NCI-H1092 (cell line): ENCODE measurements around the gene L3MBTL4.

Experiments used
- DNase-seq: peaks from one replicate; lab custom pipeline; 2025; lab: John Stamatoyannopoulos, UW

Gene L3MBTL4

DNA sequence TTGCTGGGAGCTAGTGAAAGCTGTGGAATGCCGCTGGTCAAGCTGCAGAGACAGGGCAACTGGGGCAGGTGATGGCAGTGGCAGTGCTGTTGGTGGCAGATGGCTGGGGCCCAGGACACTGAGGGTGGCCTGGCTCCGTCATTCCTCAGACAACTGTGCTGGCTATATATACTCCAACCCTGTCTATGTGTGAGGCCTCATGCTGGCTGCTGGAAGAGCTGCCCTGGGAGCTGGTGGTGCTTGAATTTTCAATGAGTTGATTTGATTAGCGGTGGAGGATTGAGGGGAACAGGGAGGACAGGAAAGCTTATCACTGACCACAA lies 452.9 kb downstream of the L3MBTL4 start:
- DNase-seq: no peak

DNA sequence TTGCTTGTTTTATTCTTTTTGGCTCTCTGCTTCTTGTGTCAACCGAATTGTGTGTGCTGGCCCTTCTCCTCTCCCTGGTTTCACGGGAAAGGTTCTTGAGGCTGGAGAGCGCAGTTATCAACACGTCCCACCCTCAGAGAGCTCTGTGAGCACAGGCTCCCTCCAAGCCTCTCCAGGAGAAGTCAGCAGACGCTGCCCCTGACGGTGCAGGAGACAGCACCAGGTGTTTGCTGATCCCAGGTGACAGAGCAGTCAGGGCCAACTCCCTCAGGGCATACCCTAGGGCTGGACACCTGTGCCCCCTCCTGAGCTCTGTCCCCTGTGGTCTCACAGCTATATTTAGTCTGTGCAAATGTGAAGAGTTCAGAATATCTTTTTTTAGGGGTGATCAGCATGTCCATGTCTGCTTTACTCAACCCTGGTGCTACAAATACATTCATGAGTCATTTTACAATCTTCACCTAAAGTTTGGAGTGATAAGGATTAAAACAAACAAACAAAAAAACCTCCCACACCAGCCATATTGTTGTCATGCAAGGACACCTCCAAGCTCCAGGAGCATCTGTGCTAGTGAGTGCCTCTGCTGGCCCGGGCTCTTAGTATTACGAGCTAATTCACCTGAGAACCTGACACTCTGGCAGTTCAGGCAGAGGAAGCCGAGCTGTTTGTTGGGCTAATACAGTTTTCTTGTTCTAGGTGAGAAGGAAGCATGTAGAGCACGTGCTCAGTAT lies 453.4 kb downstream of the L3MBTL4 start:
- DNase-seq: no peak

DNA sequence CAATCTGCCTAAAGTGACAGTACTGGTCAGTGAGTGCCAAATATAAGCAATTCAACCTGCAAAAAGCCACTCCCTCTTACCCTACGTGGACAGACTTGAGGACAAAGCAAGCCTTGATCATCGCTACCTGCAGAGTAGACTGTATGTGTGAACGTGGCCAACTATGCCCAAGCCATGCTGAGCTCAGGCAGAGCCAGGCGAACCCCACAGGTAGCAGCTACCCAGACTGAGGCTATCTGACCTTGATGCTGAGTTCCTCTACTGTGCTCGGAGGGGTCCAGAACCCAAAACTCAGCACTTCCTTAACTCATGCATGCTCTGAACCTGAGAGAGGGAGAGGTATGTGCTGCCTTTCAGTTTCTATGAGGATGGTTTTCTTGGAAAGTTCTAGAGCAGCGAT lies 455.9 kb downstream of the L3MBTL4 start:
- DNase-seq: no peak

DNA sequence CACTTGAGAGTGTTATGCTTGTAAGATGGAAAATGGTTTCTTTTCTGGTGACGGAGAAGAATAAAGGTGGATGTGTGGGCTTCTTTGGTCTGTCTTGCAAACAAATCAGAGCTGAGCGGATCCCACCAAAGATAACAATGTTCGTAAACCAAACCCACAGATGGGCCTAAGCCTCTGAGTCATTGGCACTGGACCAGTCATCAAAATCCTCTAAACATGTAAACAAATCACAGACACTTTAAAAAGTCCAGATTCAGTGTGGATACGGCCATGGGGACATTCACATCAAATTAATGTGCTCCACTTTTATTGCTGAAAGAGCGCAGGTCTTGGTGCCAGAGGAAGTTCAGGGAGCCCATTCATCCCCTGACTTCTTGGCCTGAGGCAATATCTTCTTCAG lies 458.9 kb downstream of the L3MBTL4 start:
- no peak for DNase-seq

DNA sequence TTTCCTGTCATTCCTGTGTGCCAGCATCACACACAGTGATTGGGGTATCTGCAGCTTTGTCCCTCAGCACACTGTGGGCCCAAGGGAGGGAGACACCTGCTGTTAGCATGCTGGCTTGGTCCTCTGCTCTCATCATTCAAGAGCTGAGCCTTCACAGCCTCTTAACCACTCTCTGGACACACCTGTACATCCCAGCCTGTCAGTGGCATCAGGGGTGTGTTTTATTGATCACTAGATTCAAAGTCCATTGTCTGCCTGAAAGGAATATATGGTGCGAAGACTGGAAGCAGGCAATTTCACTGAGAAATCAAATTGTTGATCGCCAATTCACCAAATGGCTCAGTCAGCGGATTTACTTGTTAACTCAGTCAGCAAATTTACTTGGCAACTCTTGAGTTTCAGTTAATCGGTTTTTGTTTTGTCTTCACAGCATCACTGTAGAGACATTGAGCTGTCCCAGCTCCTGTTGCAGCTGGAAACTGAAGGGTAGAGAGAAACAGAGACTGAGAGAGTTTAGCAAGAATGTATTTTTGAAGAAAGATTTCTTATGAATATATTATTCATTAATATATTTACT lies 463.1 kb downstream of the L3MBTL4 start:
- DNase-seq: no peak

DNA sequence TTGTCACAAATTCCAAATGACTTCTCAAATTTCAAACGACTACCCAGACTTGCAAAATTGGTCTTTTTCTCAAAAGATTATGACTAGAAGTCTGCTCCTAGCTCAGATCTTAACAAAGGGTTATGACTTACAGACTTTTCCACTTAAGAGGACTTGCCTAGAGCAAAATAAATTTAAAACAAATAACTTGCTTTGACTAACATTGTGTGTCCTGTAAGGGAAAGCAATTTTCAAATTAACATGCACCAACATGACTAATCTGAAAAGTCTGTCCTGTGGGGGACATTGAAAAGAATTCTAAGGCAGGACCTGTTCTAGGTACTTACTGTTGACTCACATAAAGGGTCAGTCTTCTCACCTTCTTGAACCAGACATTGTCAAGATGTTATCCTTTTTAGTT lies 465.9 kb downstream of the L3MBTL4 start:
- DNase-seq: no peak

DNA sequence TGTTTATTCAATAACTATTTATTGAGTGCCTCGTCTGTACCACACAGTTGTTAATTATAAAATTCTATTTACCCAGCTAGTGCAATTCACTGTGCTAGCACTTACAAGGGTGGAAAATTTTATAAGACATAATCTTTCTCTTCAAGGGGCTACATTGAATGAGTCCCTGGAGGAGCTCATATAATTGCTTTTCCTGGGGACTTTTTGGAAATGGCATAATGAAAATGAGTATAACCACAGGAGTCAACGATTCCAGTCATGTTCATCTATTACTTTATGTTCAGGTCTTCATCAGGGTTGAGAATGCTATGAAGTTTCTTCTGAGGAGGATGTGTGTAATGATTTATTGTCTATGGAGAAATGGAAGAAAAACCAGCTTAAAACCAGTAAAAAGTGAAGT lies 466.5 kb downstream of the L3MBTL4 start:
- DNase-seq: no peak

DNA sequence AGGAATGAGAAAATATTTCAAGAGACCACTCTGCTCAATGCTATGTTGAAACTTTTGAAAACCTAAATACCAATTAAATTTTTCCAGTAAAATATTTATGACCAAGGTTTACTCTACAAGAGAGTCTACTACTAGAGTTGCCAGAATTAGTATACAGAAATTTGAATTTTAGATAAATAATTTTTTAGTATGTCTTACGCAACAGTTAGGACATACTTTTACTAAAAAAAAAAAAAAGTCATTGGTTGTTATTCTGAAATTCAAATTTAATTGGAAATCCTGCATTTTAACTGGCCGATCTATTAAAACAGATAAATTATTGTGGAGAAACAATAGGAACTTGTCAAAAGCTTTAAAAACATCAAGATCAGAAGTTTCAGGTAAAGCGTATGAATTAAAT lies 470.3 kb downstream of the L3MBTL4 start:
- DNase-seq: no peak

DNA sequence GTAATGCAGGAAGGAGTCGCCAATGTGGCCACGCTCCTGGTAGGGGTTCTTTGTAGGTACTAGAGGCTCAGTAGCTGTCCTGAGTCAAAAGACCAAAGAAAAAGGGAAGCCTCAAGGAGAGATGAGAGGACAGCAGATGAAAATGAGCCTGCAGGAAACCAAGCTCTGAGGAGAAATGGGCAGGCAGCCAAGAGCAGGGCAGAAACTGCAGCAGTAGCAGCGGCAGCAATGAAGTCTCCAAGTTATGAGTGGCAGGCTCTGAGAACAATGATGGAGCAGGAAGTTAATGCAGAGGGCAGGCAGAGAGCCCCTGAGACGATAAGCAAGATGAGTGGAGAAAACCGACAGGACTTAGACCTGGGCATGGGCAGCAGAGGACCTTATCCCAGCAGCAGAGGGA lies 471.2 kb downstream of the L3MBTL4 start:
- no peak for DNase-seq

DNA sequence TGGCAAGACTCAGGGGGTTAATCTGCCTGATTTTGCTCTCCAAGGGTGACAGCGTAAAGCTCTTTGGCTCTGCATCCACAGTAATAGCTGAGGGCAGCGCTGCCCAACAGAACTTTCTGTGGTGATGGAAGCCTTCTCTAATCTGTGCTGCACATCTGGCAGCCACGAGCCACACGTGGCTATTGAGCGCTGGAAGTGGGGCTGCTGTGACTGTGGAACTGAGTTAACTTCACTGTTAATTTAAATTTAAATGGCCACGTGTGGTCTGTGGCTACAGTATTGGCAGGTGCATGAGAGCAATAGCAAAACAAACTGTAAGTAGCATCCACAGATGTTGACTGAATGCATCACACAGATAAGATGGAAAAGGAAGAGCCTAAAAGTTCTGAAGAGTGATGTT lies 472.1 kb downstream of the L3MBTL4 start:
- DNase-seq: no peak

DNA sequence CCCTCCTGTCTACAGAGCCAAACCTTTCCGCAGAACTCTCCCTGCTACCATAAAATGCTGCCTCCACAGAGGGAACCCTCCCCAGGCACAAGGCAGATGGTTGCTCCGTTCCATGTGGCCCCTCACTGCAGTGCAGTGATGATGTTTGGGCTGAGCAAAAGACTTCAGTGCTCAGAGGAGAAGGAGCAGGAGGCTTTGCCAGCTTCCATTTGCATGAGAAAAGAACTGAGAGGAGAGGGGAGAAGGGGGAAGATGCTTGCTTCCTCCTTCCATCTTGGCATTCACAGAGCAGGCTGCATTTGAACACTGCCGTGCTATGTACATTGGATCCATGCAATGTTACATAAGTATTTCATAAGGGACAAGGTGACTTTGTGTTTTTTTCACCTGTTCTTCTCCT lies 472.8 kb downstream of the L3MBTL4 start:
- no peak for DNase-seq

DNA sequence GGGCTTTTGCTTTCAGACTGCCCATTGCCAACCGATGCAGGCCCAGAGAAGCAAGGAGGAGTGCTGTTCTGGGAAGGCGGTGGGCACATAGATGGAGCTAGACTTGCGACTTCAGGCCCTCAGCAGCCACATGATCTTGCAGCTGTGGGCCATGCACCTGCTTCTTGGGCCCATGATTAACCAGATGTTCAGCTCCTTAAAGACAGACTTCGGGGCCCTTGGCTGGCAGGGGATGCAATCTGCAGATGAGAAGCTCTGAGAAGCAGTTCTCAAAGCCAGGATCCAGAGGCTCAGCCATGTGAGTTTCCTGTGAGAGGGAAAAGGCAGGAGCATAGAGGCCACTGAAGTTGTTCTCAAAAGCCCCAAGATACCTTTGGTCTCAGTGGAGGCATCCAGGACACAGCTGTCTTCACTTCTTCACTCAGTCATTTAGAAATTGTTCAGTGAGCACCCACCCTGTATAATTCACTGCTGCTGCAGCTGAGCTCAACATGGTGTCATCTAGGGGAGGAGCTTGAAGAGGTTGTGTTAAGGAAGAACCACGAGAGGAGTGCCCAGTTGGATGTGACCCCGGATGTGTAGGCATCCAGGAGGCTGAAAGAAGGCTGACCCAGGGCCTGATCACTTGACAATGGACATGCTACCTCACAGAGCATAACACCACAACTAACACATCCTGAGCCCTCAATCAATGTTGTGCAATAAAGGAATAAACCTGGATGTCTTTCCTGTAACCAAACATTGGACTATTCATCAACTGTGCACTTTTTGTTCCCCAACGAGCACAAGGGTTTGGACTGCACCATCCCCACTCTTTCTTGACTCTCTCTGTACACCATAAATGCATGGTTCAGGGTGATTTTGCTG lies 474.7 kb downstream of the L3MBTL4 start:
- no peak for DNase-seq

DNA sequence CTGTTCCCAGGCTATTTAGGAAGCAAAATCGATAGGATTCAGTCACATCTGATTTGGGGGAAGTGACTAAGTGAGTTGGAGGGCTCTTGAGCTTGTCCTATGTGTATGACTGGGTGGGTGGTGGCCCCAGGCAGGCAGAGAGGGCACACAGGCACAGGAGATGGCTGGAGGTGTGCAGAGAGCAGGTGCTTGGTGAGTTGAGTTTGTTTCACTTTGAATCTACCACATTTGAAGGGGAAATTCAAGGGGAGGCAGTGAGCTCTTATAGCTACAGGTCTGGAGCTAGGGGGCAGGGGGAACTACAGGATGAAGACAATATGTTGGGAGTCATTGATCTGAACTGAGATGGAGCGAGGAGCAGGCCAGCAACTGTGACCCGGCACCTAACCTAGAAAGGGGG lies 476.9 kb downstream of the L3MBTL4 start:
- no peak for DNase-seq

DNA sequence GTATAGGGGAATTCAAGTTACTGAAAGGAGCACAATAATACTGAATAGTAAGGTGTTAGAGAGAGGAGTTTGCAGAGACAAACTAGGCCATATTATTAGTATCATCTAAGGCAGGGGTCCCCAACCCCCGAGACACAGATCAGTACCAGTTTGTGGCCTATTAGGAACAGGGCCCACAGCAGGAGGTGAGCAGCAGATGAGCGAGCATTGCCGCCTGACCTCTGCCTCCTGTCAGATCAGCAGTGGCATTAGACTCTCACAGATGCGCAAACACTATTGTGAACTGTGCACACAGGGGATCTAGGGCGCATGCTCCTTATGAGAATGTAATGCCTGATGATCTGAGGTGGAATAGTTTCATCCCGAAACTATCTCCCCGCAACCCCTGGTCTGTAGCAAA lies 477.6 kb downstream of the L3MBTL4 start:
- DNase-seq: no peak

DNA sequence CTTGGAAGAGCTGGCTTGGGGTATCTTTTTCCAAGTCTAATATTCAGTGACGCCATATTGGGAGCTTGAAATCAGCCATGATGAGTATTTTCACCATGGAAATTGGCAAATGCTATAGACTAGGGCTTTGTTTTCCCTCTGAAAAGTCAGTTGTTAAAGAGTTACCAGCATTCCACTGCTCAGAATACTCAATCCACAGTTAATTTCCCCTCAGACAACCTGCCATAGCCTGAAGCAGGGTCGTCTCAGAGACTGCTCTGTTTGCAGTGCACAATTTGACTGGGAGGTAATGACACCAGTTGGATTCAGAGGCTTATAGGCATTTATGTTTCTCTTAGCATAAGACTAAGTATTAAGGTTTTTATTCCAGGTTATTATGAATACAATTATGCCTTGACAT lies 483.9 kb downstream of the L3MBTL4 start:
- no peak for DNase-seq

DNA sequence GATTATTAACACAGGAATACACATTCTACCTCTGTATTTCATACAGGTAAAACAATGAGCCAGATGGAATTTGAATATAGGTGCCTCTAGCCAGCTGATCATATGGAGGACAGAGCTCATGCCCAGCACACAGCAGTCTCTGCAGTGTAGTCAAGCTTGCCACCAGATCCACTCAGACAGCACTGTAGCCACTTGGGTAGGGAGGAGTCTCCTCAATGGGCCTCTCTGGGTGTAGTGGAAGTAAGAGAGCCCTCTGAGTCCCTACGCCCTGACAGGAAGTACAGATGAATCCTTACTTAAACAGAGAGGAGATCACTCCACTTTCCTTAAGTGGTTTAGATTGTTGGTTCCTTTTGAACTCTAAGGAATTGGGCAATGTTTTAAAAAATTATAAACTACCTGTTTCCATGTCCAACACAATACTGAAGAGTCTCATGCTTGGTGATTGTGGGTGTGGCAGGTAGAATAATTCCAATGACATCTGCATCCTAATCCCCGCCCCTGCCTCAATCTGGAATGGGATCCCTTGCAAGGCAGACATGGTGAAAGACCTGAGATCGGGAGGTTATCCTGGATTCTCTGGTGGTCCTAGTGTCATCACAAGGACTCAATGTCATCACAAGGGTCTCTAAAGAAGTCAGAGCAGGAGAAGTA lies 496.4 kb downstream of the L3MBTL4 start:
- no peak for DNase-seq

DNA sequence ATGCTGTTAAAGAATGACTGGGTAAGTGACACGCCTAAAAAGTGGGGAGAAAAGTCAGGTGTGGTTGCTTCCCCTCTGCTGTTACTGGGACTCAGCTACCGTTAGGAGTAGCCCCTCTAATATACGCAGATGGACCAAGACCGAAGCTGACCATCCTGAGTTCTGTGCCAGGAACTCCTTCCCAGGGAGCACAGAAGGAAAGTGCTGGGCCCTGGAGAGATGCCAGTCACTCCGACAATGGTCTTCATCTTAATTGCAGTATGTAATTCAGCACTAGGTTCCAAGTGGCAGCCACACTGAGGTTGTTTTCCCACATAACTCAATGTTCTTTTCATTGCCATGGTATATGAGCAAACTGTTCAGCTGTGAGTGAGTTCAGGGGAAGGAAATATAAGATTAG lies 499.8 kb downstream of the L3MBTL4 start:
- no peak for DNase-seq

DNA sequence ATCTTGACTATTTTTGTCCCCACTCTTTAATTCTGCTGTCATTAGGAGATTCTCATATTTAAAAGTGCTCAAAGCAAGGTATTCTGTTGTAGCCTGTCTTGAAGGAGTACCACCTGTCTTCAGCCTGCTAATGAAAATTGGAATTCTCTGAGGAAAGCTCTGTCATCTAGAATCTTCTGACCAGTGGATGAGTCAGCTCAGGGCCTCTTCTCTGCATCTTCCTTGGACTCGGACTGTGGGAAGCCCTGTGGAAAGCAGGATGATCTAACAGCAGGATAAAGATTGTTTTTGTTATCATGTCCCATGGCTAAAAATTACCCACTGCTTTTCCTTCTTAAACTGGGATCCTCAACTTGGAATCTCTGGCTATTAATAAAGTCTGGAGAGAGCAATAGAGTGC lies 500.7 kb downstream of the L3MBTL4 start:
- no peak for DNase-seq

DNA sequence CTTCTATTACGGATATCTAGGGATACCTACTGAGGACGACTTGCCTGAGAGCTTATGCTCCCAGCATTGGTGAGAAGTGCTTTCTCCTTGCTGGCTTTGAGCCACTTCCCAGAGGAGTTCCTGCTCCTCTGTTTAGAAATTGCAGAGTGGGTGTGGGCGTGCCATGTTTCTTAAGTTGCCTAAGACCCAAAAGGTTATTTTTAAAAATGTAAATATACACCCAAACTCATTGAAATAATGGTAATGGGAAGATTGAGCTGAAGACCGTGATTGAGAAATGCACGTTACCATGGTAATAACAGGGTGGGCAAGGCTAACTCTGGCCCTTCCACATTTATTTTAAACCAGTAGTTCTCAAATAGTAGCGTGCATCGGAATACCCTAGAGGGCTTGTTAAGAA lies 502.1 kb downstream of the L3MBTL4 start:
- no peak for DNase-seq

DNA sequence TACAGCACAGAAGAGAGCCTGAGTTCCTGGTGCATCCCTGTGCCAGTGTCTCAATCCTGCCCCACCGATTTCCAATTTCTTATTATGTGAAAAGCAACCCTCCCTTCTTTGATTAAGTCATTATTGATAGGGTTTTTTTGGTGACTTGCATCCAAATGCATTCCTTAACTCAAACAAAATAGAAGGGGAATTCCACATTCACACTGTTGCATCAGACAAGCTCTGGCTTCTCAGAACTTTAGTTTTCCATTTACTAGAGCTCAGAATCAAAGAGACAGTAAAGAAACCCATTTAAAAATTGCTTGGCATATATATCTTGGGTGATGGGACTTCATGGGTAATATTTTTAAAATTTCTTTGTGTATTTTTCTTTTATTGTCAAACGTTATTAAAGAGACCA lies 505.6 kb downstream of the L3MBTL4 start:
- DNase-seq: no peak
